Vagina (tissue), 2 donors: ENCODE measurements around the gene PHLPP1. TPM values are rescaled to one million over a fixed set of nuclear protein-coding genes. Genes with fewer than 3 reads are reported as not detected.

ENCODE experiments used
- DNase-seq, 2 donors: peaks; one replicate each; pipeline ENCODE4 v3.0.0-alpha.2; 2017; ENCODE audit errors: extremely low spot score in 2 of 2
- H3K27ac ChIP-seq: fragments of 200-600 bp; sonication (generic); one replicate; pipeline ENCODE4 v1.5.1; 2019
- H3K27me3 ChIP-seq: fragments of 200-600 bp; sonication (generic); one replicate; pipeline ENCODE4 v1.5.1; 2019
- H3K36me3 ChIP-seq, 2 donors: fragments of 200-600 bp; sonication (generic); one replicate each; pipeline ENCODE4 v1.5.1; 2017 to 2019
- H3K4me1 ChIP-seq: fragments of 200-600 bp; sonication (generic); one replicate; pipeline ENCODE4 v1.5.1; 2019
- H3K4me3 ChIP-seq, 2 donors: fragments of 200-600 bp; sonication (generic); 1 replicate in 1 of 2; 2 replicates in 1 of 2; pipeline ENCODE4 v1.5.1; 2016 to 2019
- H3K9me3 ChIP-seq: fragments of 200-600 bp; sonication (generic); one replicate; pipeline ENCODE4 v1.5.1; 2019
- CTCF ChIP-seq, 3 experiments: fragments of 450-650 bp in 2 of 3; fragments of 200-600 bp in 1 of 3; sonication (generic) in 1 of 3; IDR thresholded peaks; one replicate each; pipeline ENCODE4 v1.5.1; 2017 to 2019; ENCODE audit warnings: antibody characterized with exemption in 3 of 3, mild to moderate bottlenecking in 2 of 3, moderate library complexity in 2 of 3
- POLR2A ChIP-seq, 2 donors: fragments of 450-650 bp; IDR thresholded peaks; one replicate each; pipeline ENCODE4 v1.6.1; 2017; ENCODE audit warnings: antibody characterized with exemption in 2 of 2, mild to moderate bottlenecking in 2 of 2, moderate library complexity in 2 of 2
- POLR2AphosphoS5 ChIP-seq, 2 donors: sonication (generic); formaldehyde crosslinking; IDR thresholded peaks; one replicate each; pipeline ENCODE4 v1.9.0; 2017; ENCODE audit warnings: antibody characterized with exemption in 2 of 2, mild to moderate bottlenecking in 2 of 2, low read depth in 1 of 2; ENCODE audit not compliant: insufficient read depth in 1 of 2
- intact Hi-C: fragments of 100-400 bp; cut with DNase I; formaldehyde crosslinking; loops from one replicate; pipeline ENCODE4 v1.15.1; 2023
- total RNA-seq: library from RNA; depleted of rRNA; stranded (reverse); fragments of >200 nt; gene quantifications from one replicate; pipeline ENCODE4 v1.2.3, GENCODE V29; 2016

PHLPP1 gene
- total RNA-seq, 1 donor from 2014 or later: 20.6 TPM

- intact Hi-C loops: no loop called here
- Histone ChIP-seq H3K4me3 (no peak overlapping the region), H3K36me3 (no peaks in the 10 kb centered on the region), H3K4me1 (peaks cover 31% of the 10 kb centered on the region), H3K27me3 (no peaks in the 10 kb centered on the region), H3K27ac (no peak overlapping the region), H3K9me3 (no peaks in the 10 kb centered on the region)
- DNase-seq: no peak
- TF ChIP-seq CTCF (IDR thresholded peaks at IDR 0.05) (no peak), POLR2AphosphoS5 (IDR thresholded peaks at IDR 0.05; ENCODE audit: insufficient read depth in 1 of 2, low read depth in 1 of 2) (no peak), POLR2A (IDR thresholded peaks at IDR 0.05) (no peak)
These were observed 36.6 kb downstream of the PHLPP1 start for GRCh38 chr18:62751977-62752376.

- Histone ChIP-seq H3K36me3 (no peaks in the 10 kb centered on the region), H3K4me3 (no peak overlapping the region), H3K9me3 (no peaks in the 10 kb centered on the region), H3K27me3 (no peaks in the 10 kb centered on the region), H3K4me1 (peaks cover 45% of the 10 kb centered on the region), H3K27ac (no peak overlapping the region)
- DNase-seq: no peak
- TF ChIP-seq POLR2A (IDR thresholded peaks at IDR 0.05) (no peak), CTCF (IDR thresholded peaks at IDR 0.05) (no peak), POLR2AphosphoS5 (IDR thresholded peaks at IDR 0.05; ENCODE audit: insufficient read depth in 1 of 2, low read depth in 1 of 2) (no peak)
- intact Hi-C loops: no loop called here
These were observed 38.7 kb downstream of the PHLPP1 start for GRCh38 chr18:62754026-62754425.

- Histone ChIP-seq H3K36me3 (no peaks in the 10 kb centered on the region), H3K27me3 (no peaks in the 10 kb centered on the region), H3K9me3 (no peaks in the 10 kb centered on the region), H3K4me1 (peaks cover 46% of the 10 kb centered on the region), H3K4me3 (no peak overlapping the region), H3K27ac (no peak overlapping the region)
- DNase-seq: no peak
- intact Hi-C loops: no loop called here
- TF ChIP-seq POLR2A (IDR thresholded peaks at IDR 0.05) (no peak), POLR2AphosphoS5 (IDR thresholded peaks at IDR 0.05; ENCODE audit: insufficient read depth in 1 of 2, low read depth in 1 of 2) (no peak)
These were observed 40.1 kb downstream of the PHLPP1 start for GRCh38 chr18:62755454-62755853.

- no peaks in the 10 kb centered on the region for H3K27me3 ChIP-seq
- TF ChIP-seq POLR2AphosphoS5 (IDR thresholded peaks at IDR 0.05; ENCODE audit: insufficient read depth in 1 of 2, low read depth in 1 of 2) (no peak), POLR2A (IDR thresholded peaks at IDR 0.05) (no peak), CTCF (IDR thresholded peaks at IDR 0.05) (no peak)
- intact Hi-C loops: no loop called here
- H3K27ac ChIP-seq: no peak overlapping the region
- H3K9me3 ChIP-seq: no peaks in the 10 kb centered on the region
- DNase-seq: no peak
- peaks cover 41% of the 10 kb centered on the region for H3K4me1 ChIP-seq
- H3K4me3 ChIP-seq: no peak overlapping the region
- no peaks in the 10 kb centered on the region for H3K36me3 ChIP-seq
These were observed 40.6 kb downstream of the PHLPP1 start for GRCh38 chr18:62755946-62756345.

GRCh38 chr18:62757399-62758010, 42.2 kb downstream of the PHLPP1 start:
- H3K4me1 ChIP-seq: peaks cover 29% of the 10 kb centered on the region
- no peak overlapping the region for H3K4me3 ChIP-seq
- intact Hi-C loops: no loop called here
- no peaks in the 10 kb centered on the region for H3K27me3 ChIP-seq
- no peaks in the 10 kb centered on the region for H3K9me3 ChIP-seq
- H3K36me3 ChIP-seq: no peaks in the 10 kb centered on the region
- no peak for DNase-seq
- no peak overlapping the region for H3K27ac ChIP-seq
- TF ChIP-seq POLR2AphosphoS5 (IDR thresholded peaks at IDR 0.05; ENCODE audit: insufficient read depth in 1 of 2, low read depth in 1 of 2) (no peak), CTCF (IDR thresholded peaks at IDR 0.05) (no peak), POLR2A (IDR thresholded peaks at IDR 0.05) (no peak)
